ENCODE measurements around the gene PHRF1.

The PHRF1 gene

DNA sequence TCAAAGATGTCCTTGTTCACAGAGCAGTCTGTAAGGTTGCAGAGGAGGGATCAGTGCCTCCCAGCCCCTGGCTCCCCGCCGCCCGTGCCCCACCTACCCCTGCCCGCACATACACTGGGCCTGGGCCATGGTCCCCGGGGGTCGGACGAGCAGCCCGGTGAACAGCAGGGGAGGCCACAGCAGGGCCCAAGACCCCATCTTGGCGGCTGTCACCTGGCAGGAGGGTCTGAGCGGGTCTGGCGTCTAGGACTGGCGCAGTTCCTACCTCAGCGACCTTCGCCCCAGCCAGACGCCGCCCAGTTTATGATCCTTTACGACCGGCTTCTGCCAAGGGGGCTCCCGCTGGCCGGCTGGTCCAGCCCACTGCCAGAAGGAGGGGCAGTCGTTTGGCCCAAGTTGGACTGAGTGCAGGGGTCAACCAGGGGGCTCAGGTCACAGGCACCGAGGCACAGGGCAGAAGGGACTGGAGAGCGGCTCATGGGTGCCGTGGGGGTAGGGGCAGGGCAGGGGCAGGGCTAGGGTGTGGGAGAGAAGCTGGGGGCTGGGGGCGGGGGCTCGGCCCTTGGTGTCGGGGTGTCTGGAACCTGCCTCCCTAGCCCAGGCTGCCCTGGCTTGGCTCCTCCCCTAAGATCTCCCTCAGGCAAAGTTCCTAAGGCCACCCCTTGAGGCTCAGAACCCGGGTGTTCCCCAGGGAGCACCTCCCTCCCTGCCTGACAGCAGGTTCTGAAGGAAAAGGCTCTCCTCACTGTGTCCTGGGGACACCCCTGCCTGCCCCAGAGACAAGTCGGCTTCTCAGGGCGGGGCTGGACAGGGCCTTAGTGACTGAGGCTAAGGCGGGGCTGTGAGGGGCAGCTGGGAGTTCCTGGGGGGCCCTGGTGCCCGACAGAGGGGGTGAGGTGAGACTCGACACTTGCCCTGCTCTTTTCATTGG, 48.7 kb downstream of the PHRF1 start, which contains the start of gene CDHR5:
Gene CDHR5 (minus strand): TSS at position 251 of the 931 bp plus-strand sequence. CDS start 53 bp downstream, at position 198.
- Histone ChIP-seq H3K36me3 (ENCODE audit: control insufficient read depth, insufficient read depth, low read length) (no peaks in the 10 kb centered on the region), H3K27me3 (ENCODE audit: insufficient read depth, low read length, poor library complexity) (no peaks in the 10 kb centered on the region), H4K5ac (ENCODE audit: low read length) (no peak within 1 kb of the TSS), H3K79me2 (ENCODE audit: control insufficient read depth, insufficient read depth, low read length) (no peaks in the 10 kb centered on the region), H2AK5ac (ENCODE audit: low read length) (no peak within 1 kb of the TSS), H2BK120ac (ENCODE audit: low read depth, low read length) (no peak within 1 kb of the TSS), H2BK15ac (replicated peaks; ENCODE audit: low read depth) (no peak within 1 kb of the TSS), H3K56ac (ENCODE audit: low read length) (no peak within 1 kb of the TSS), H3K4me3 (ENCODE audit: low read length) (no peak within 1 kb of the TSS), H3K9ac (ENCODE audit: low read length) (no peak within 1 kb of the TSS), H3K18ac (ENCODE audit: low read length) (no peak within 1 kb of the TSS), H3K4me1 (ENCODE audit: control insufficient read depth, low read depth, low read length) (no peaks in the 10 kb centered on the region), H3K27ac (ENCODE audit: low read depth, low read length) (no peak within 1 kb of the TSS), H3K23ac (ENCODE audit: low read length) (peak within 1 kb of the TSS; percentile 45), H3K4ac (ENCODE audit: low read depth, low read length) (no peak within 1 kb of the TSS), H4K8ac (ENCODE audit: low read depth, low read length) (no peak within 1 kb of the TSS), H2BK5ac (ENCODE audit: low read length) (no peak within 1 kb of the TSS), H3K4me2 (ENCODE audit: low read length) (no peak within 1 kb of the TSS), H3K79me1 (ENCODE audit: low read length) (no peaks in the 10 kb centered on the region)
- no peak for DNase-seq
- no CpG with 5 or more reads among the region's 33 CpGs for WGBS (ENCODE audit: extremely low coverage, insufficient coverage, low lambda C conversion rate)

- H4K8ac ChIP-seq (ENCODE audit: low read depth, low read length), result no peak overlapping the region
- H2BK5ac ChIP-seq (ENCODE audit: low read length), result no peak overlapping the region
- H3K4ac ChIP-seq (ENCODE audit: low read depth, low read length), result no peak overlapping the region
- H3K79me1 ChIP-seq (ENCODE audit: low read length), result no peaks in the 10 kb centered on the region
- no peak overlapping the region for H3K18ac ChIP-seq (ENCODE audit: low read length)
- H3K36me3 ChIP-seq (ENCODE audit: control insufficient read depth, insufficient read depth, low read length), result no peaks in the 10 kb centered on the region
- H2BK15ac ChIP-seq (replicated peaks; ENCODE audit: low read depth), result no peak overlapping the region
- DNase-seq, result no peak
- H2AK5ac ChIP-seq (ENCODE audit: low read length), result no peak overlapping the region
- no peaks in the 10 kb centered on the region for H3K79me2 ChIP-seq (ENCODE audit: control insufficient read depth, insufficient read depth, low read length)
- WGBS (ENCODE audit: extremely low coverage, insufficient coverage, low lambda C conversion rate), result no CpG with 5 or more reads among the region's 22 CpGs
- H3K4me2 ChIP-seq (ENCODE audit: low read length), result no peak overlapping the region
- no peak overlapping the region for H3K4me3 ChIP-seq (ENCODE audit: low read length)
- no peak overlapping the region for H3K9ac ChIP-seq (ENCODE audit: low read length)
- H2BK120ac ChIP-seq (ENCODE audit: low read depth, low read length), result no peak overlapping the region
- H4K5ac ChIP-seq (ENCODE audit: low read length), result no peak overlapping the region
- H3K56ac ChIP-seq (ENCODE audit: low read length), result no peak overlapping the region
- no peaks in the 10 kb centered on the region for H3K27me3 ChIP-seq (ENCODE audit: insufficient read depth, low read length, poor library complexity)
- no peak overlapping the region for H3K27ac ChIP-seq (ENCODE audit: low read depth, low read length)
- peak overlapping the region; percentile 29 for H3K23ac ChIP-seq (ENCODE audit: low read length)
- no peaks in the 10 kb centered on the region for H3K4me1 ChIP-seq (ENCODE audit: control insufficient read depth, low read depth, low read length)
Observed at GRCh38 chr11:625636-626268, 49.5 kb downstream of the PHRF1 start.

DNA sequence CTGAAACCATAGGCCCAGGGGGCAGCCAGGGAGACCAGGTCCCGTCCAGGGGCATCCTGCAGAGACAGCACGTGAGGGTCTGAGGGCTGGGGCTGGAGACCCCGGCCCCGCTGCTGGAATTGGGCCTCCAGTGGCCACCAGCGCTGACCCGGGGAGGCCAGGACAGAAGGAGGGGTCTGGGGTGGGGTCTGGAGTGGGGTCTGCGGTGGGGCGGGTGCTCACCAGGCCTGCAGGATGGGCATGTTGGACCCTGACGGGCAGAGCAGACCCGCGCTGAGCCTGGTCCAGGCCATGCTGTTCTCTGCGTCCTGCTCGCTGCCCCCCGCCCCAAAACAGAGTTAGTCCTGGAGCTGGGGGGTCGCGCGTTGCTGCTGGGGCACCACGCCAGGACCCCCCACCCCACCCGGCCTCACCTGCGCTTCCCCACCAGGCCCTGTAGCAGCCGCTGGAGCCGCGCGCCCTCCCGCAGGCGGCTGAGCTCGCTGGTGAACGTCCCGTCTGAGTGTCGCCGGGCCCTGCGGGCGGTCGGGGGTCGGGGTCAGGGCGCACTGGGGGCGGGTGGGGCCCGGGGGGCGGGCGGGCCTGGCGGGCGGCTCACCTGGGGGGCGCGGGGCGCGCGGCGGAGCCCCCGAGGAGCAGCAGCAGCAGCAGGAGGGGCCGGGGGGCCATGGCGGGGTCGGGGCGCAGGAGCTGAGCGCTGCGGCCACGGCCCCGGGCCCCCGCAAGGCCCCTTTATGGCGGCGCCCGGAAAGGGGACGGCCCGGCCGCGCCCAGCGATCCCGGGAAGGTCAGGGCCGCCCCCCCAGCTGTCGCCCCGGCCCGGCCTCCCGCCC, 50.4 kb downstream of the PHRF1 start, which contains the start of gene SCT:
Gene SCT (minus strand): TSS at position 707 of the 833 bp plus-strand sequence. CDS start 38 bp downstream, at position 669.
- H3K36me3 ChIP-seq (ENCODE audit: control insufficient read depth, insufficient read depth, low read length), result no peaks in the 10 kb centered on the region
- H3K9ac ChIP-seq (ENCODE audit: low read length), result peak within 1 kb of the TSS; percentile 49
- no peak within 1 kb of the TSS for H4K5ac ChIP-seq (ENCODE audit: low read length)
- peak within 1 kb of the TSS; percentile 29 for H3K23ac ChIP-seq (ENCODE audit: low read length)
- H3K4me3 ChIP-seq (ENCODE audit: low read length), result no peak within 1 kb of the TSS
- no peak for DNase-seq
- peak within 1 kb of the TSS; percentile 82 for H3K18ac ChIP-seq (ENCODE audit: low read length)
- WGBS (ENCODE audit: extremely low coverage, insufficient coverage, low lambda C conversion rate), result no CpG with 5 or more reads among the region's 72 CpGs
- no peak within 1 kb of the TSS for H2AK5ac ChIP-seq (ENCODE audit: low read length)
- no peak within 1 kb of the TSS for H4K8ac ChIP-seq (ENCODE audit: low read depth, low read length)
- peak within 1 kb of the TSS; percentile 70 for H3K56ac ChIP-seq (ENCODE audit: low read length)
- H2BK15ac ChIP-seq (replicated peaks; ENCODE audit: low read depth), result no peak within 1 kb of the TSS
- H3K79me2 ChIP-seq (ENCODE audit: control insufficient read depth, insufficient read depth, low read length), result no peaks in the 10 kb centered on the region
- no peak within 1 kb of the TSS for H2BK5ac ChIP-seq (ENCODE audit: low read length)
- no peaks in the 10 kb centered on the region for H3K79me1 ChIP-seq (ENCODE audit: low read length)
- H3K4me2 ChIP-seq (ENCODE audit: low read length), result no peak within 1 kb of the TSS
- no peaks in the 10 kb centered on the region for H3K4me1 ChIP-seq (ENCODE audit: control insufficient read depth, low read depth, low read length)
- H3K27me3 ChIP-seq (ENCODE audit: insufficient read depth, low read length, poor library complexity), result no peaks in the 10 kb centered on the region
- peak within 1 kb of the TSS; percentile 66 for H3K4ac ChIP-seq (ENCODE audit: low read depth, low read length)
- no peak within 1 kb of the TSS for H2BK120ac ChIP-seq (ENCODE audit: low read depth, low read length)
- H3K27ac ChIP-seq (ENCODE audit: low read depth, low read length), result no peak within 1 kb of the TSS

DNA sequence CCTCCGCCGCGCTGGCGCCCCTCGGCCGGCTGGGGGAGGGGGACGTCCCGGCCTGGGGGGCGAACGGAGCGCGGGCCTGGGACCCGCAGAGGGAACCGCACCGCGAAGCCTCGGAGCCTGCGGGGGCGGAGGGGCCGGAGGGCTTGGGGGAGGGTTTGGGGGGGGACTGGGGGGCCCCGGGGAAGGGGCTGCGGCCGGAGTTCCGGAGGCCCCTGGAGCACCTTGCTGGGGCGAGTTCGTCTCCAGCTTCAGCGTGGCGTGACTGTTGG, 51.0 kb downstream of the PHRF1 start:
- Histone ChIP-seq H3K4me2 (ENCODE audit: low read length) (no peak overlapping the region), H2BK15ac (replicated peaks; ENCODE audit: low read depth) (no peak overlapping the region), H3K4me3 (ENCODE audit: low read length) (no peak overlapping the region), H3K4ac (ENCODE audit: low read depth, low read length) (peak overlapping the region; percentile 66), H3K79me1 (ENCODE audit: low read length) (no peaks in the 10 kb centered on the region), H4K5ac (ENCODE audit: low read length) (no peak overlapping the region), H3K18ac (ENCODE audit: low read length) (peak overlapping the region; percentile 82), H3K79me2 (ENCODE audit: control insufficient read depth, insufficient read depth, low read length) (no peaks in the 10 kb centered on the region), H3K9ac (ENCODE audit: low read length) (no peak overlapping the region), H3K36me3 (ENCODE audit: control insufficient read depth, insufficient read depth, low read length) (no peaks in the 10 kb centered on the region), H3K56ac (ENCODE audit: low read length) (peak overlapping the region; percentile 15), H3K27me3 (ENCODE audit: insufficient read depth, low read length, poor library complexity) (no peaks in the 10 kb centered on the region), H3K23ac (ENCODE audit: low read length) (no peak overlapping the region), H2BK5ac (ENCODE audit: low read length) (no peak overlapping the region), H4K8ac (ENCODE audit: low read depth, low read length) (no peak overlapping the region), H3K27ac (ENCODE audit: low read depth, low read length) (no peak overlapping the region), H2BK120ac (ENCODE audit: low read depth, low read length) (no peak overlapping the region), H3K4me1 (ENCODE audit: control insufficient read depth, low read depth, low read length) (no peaks in the 10 kb centered on the region), H2AK5ac (ENCODE audit: low read length) (no peak overlapping the region)
- no CpG with 5 or more reads among the region's 28 CpGs for WGBS (ENCODE audit: extremely low coverage, insufficient coverage, low lambda C conversion rate)
- DNase-seq, result no peak

GRCh38 chr11:628056-628455, 51.8 kb downstream of the PHRF1 start:
- Histone ChIP-seq H3K79me2 (ENCODE audit: control insufficient read depth, insufficient read depth, low read length) (no peaks in the 10 kb centered on the region), H3K27ac (ENCODE audit: low read depth, low read length) (no peak overlapping the region), H3K4me2 (ENCODE audit: low read length) (no peak overlapping the region), H2BK120ac (ENCODE audit: low read depth, low read length) (no peak overlapping the region), H2AK5ac (ENCODE audit: low read length) (no peak overlapping the region), H4K5ac (ENCODE audit: low read length) (no peak overlapping the region), H2BK15ac (replicated peaks; ENCODE audit: low read depth) (no peak overlapping the region), H3K23ac (ENCODE audit: low read length) (no peak overlapping the region), H3K56ac (ENCODE audit: low read length) (no peak overlapping the region), H3K4me3 (ENCODE audit: low read length) (no peak overlapping the region), H4K8ac (ENCODE audit: low read depth, low read length) (no peak overlapping the region), H2BK5ac (ENCODE audit: low read length) (no peak overlapping the region), H3K4ac (ENCODE audit: low read depth, low read length) (no peak overlapping the region), H3K27me3 (ENCODE audit: insufficient read depth, low read length, poor library complexity) (no peaks in the 10 kb centered on the region), H3K9ac (ENCODE audit: low read length) (no peak overlapping the region), H3K18ac (ENCODE audit: low read length) (no peak overlapping the region), H3K36me3 (ENCODE audit: control insufficient read depth, insufficient read depth, low read length) (no peaks in the 10 kb centered on the region), H3K79me1 (ENCODE audit: low read length) (no peaks in the 10 kb centered on the region), H3K4me1 (ENCODE audit: control insufficient read depth, low read depth, low read length) (no peaks in the 10 kb centered on the region)
- no CpG with 5 or more reads among the region's 31 CpGs for WGBS (ENCODE audit: extremely low coverage, insufficient coverage, low lambda C conversion rate)
- DNase-seq, result no peak
